K562 (cell line): ENCODE data around the gene TFDP1. TPM values are rescaled to one million over a fixed set of nuclear protein-coding genes. Genes with fewer than 3 reads are reported as not detected.

ENCODE experiments used
- ARID1B ChIP-seq: fragments of 450-650 bp; IDR thresholded peaks from 2 replicates; pipeline ENCODE4 v1.6.1; 2016; ENCODE audit warnings: antibody characterized with exemption, mild to moderate bottlenecking, inconsistent platforms
- BHLHE40 ChIP-seq: IDR thresholded peaks from 2 replicates; pipeline ENCODE4 v1.6.1; 2011; ENCODE audit warnings: low read length, improper control_type of control experiment
- CBFA2T3 ChIP-seq: fragments of 450-650 bp; IDR thresholded peaks from 2 replicates; pipeline ENCODE4 v1.6.1; 2017
- KDM1A ChIP-seq, 2 experiments: fragments of 450-650 bp; IDR thresholded peaks; 2 replicates each; pipeline ENCODE4 v1.6.1; 2016; ENCODE audit warnings: mild to moderate bottlenecking in 2 of 2
- NELFE ChIP-seq: IDR thresholded peaks from 2 replicates; pipeline ENCODE4 v1.6.1; 2011; ENCODE audit warnings: mild to moderate bottlenecking; ENCODE audit not compliant: insufficient read depth, insufficient read length
- PHB ChIP-seq: fragments of 250-450 bp; sonication (Bioruptor Pico); IDR thresholded peaks from 2 replicates; pipeline ENCODE4 v1.5.0; 2021
- PURB ChIP-seq: sonication (generic); formaldehyde crosslinking; IDR thresholded peaks from 2 replicates; pipeline ENCODE4 v1.9.0; 2021; ENCODE audit warnings: low read depth, mild to moderate bottlenecking, missing genetic modification reagents
- RCOR1 ChIP-seq, 2 experiments: IDR thresholded peaks; 2 replicates each; pipeline ENCODE4 v1.6.1; 2012; ENCODE audit warnings: low read depth in 2 of 2, low read length in 2 of 2, borderline replicate concordance in 1 of 2, improper control_type of control experiment in 1 of 2
- TBL1XR1 ChIP-seq, 2 experiments: IDR thresholded peaks; 2 replicates each; pipeline ENCODE4 v1.6.1; 2012; ENCODE audit warnings: improper control_type of control experiment in 2 of 2, low read length in 2 of 2, mild to moderate bottlenecking in 1 of 2
- TEAD4 ChIP-seq, 2 experiments: sonication (generic) in 1 of 2; formaldehyde crosslinking in 1 of 2; IDR thresholded peaks; 2 replicates each; pipeline versions ENCODE4 v1.6.1 to v1.8.0; 2012 to 2022; ENCODE audit warnings: borderline replicate concordance in 1 of 2, inconsistent platforms in 1 of 2, low read length in 1 of 2, mild to moderate bottlenecking in 1 of 2, missing genetic modification reagents in 1 of 2
- ZNF408 ChIP-seq: fragments of 250-450 bp; sonication (Bioruptor Pico); IDR thresholded peaks from 2 replicates; pipeline ENCODE4 v1.4.0; 2020; ENCODE audit warnings: low read depth, mild to moderate bottlenecking, moderate library complexity
- polyA plus RNA-seq, 8 experiments: library from polyadenylated mRNA; depleted of rRNA in 4 of 8; stranded (reverse) in 5 of 8; unstranded in 3 of 8; fragments of >200 nt; fragmentation: Nextera tagmentation in 2 of 8; fragmentation: Illumina TruSeq in 1 of 8; extraction: Ambion mirVana in 2 of 8; extraction: Trizol in 1 of 8; gene quantifications; 2 replicates each; pipeline versions ENCODE4 v1.2.1 to v1.2.3, GENCODE V29; 2011 to 2014; ENCODE audit warnings: inconsistent platforms in 1 of 8, missing spikeins in 1 of 8
- total RNA-seq, 7 experiments: library from RNA; depleted of rRNA in 6 of 7; stranded (reverse); fragments of >200 nt in 6 of 7; fragmentation: Illumina TruSeq in 2 of 7; extraction: Trizol in 2 of 7; gene quantifications; 2 replicates each; pipeline versions ENCODE4 v1.2.1 to v1.2.3, GENCODE V29; 2011 to 2021; ENCODE audit warnings: low replicate concordance in 1 of 7
- TF ChIP-seq, protein P1 (sequence below), 2 experiments: fragments of 450-650 bp in 1 of 2; sonication (generic) in 1 of 2; formaldehyde crosslinking in 1 of 2; IDR thresholded peaks; 2 replicates each; pipeline versions ENCODE4 v1.7.1 to v1.9.0; 2016 to 2022; ENCODE audit warnings: inconsistent platforms in 1 of 2, mild to moderate bottlenecking in 1 of 2, missing genetic modification reagents in 1 of 2
- TF ChIP-seq, protein P2 (sequence below): fragments of 450-650 bp; formaldehyde crosslinking; IDR thresholded peaks from 2 replicates; pipeline ENCODE4 v1.4.0; 2020; ENCODE audit warnings: mild to moderate bottlenecking, moderate library complexity
- TF ChIP-seq, protein P3 (sequence below): fragments of 450-650 bp; IDR thresholded peaks from 2 replicates; pipeline ENCODE4 v1.6.1; 2014; ENCODE audit warnings: low read depth, mild to moderate bottlenecking, moderate library complexity, borderline replicate concordance

TFDP1 gene
- total and polyA plus RNA-seq, 9 of the 15 experiments (the other 6 are each of a cell fraction or from before 2014, with no cell fraction given), result 33.8 to 145 (median 69.1) TPM

DNA sequence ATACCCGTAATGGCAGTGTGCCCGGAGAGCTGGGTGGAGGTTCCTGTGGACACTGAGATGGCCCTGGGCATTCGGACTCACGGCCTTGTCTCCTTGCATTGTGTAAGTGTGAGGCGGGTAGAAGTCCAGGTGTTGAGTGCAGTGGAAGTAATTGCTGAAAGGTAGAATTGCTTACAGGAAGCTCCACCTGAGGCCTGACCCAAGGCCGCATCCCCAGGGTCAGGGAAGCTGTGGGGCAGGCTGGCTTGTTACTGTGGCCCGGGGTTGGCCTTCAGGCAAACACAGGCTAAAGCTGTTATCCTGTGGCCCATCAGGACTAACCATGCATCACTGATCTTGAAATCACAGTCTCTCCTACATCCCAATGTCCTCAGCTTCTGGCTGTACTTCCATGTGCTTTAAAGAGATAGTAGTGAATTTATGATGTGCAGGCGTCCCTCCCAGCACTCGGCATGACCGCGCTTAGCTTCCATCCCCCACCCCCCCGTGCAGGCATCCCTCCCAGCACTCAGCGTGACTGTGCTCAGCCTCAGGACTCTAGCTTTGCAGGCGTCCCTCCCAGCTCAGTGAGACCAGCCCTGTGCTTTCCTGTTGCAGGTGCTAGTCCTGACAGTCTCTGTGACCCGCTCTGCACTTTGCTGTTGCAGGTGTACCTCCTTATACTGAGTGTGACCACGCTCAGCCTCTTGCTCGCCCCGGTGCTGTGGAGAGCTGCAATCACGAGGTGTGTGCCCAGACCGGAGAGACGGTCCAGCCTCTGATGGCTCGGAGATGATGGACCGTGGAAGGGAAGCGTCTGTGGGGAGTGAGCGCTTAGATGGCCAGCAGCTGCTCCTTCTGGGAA is 35.6 kb upstream of the TFDP1 start (continued):
- TF ChIP-seq TEAD4 (IDR thresholded peaks at IDR 0.05; ENCODE audit: low read length) (0 out of 2 replicates have a peak, but pooled peaks have one; percentile 33), TEAD4 (CRISPR knock-in tag; IDR thresholded peaks at IDR 0.05; ENCODE audit: borderline replicate concordance) (no peak), PHB (no peak), PURB (CRISPR knock-in tag) (no peak), KDM1A (IDR thresholded peaks at IDR 0.05) (peak; percentile 63 to 65), BHLHE40 (no peak), NELFE (no peak), TBL1XR1 (IDR thresholded peaks at IDR 0.05; ENCODE audit: low read length in 2 of 2) (no peak), ARID1B (0 out of 2 replicates have a peak, but pooled peaks have one; percentile 15), CBFA2T3 (peak; percentile 66), RCOR1 (IDR thresholded peaks at IDR 0.05; ENCODE audit: borderline replicate concordance in 1 of 2, low read depth in 2 of 2, low read length in 2 of 2) (peak in 1 of 2 experiments; percentile 46; a peak in 1 of 4 replicates), ZNF408 (no peak)
- TF ChIP-seq, protein P1, sequence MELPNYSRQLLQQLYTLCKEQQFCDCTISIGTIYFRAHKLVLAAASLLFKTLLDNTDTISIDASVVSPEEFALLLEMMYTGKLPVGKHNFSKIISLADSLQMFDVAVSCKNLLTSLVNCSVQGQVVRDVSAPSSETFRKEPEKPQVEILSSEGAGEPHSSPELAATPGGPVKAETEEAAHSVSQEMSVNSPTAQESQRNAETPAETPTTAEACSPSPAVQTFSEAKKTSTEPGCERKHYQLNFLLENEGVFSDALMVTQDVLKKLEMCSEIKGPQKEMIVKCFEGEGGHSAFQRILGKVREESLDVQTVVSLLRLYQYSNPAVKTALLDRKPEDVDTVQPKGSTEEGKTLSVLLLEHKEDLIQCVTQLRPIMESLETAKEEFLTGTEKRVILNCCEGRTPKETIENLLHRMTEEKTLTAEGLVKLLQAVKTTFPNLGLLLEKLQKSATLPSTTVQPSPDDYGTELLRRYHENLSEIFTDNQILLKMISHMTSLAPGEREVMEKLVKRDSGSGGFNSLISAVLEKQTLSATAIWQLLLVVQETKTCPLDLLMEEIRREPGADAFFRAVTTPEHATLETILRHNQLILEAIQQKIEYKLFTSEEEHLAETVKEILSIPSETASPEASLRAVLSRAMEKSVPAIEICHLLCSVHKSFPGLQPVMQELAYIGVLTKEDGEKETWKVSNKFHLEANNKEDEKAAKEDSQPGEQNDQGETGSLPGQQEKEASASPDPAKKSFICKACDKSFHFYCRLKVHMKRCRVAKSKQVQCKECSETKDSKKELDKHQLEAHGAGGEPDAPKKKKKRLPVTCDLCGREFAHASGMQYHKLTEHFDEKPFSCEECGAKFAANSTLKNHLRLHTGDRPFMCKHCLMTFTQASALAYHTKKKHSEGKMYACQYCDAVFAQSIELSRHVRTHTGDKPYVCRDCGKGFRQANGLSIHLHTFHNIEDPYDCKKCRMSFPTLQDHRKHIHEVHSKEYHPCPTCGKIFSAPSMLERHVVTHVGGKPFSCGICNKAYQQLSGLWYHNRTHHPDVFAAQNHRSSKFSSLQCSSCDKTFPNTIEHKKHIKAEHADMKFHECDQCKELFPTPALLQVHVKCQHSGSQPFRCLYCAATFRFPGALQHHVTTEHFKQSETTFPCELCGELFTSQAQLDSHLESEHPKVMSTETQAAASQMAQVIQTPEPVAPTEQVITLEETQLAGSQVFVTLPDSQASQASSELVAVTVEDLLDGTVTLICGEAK (IDR thresholded peaks at IDR 0.05), result no peak
- TF ChIP-seq, protein P1 (CRISPR knock-in tag; IDR thresholded peaks at IDR 0.05), result no peak
- TF ChIP-seq, protein P2, sequence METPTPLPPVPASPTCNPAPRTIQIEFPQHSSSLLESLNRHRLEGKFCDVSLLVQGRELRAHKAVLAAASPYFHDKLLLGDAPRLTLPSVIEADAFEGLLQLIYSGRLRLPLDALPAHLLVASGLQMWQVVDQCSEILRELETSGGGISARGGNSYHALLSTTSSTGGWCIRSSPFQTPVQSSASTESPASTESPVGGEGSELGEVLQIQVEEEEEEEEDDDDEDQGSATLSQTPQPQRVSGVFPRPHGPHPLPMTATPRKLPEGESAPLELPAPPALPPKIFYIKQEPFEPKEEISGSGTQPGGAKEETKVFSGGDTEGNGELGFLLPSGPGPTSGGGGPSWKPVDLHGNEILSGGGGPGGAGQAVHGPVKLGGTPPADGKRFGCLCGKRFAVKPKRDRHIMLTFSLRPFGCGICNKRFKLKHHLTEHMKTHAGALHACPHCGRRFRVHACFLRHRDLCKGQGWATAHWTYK, result no peak
- TF ChIP-seq, protein P3, sequence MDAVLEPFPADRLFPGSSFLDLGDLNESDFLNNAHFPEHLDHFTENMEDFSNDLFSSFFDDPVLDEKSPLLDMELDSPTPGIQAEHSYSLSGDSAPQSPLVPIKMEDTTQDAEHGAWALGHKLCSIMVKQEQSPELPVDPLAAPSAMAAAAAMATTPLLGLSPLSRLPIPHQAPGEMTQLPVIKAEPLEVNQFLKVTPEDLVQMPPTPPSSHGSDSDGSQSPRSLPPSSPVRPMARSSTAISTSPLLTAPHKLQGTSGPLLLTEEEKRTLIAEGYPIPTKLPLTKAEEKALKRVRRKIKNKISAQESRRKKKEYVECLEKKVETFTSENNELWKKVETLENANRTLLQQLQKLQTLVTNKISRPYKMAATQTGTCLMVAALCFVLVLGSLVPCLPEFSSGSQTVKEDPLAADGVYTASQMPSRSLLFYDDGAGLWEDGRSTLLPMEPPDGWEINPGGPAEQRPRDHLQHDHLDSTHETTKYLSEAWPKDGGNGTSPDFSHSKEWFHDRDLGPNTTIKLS, result no peak
